HTR-8/SVneo (cell line): Measurements from ENCODE around the gene TEX29.

Source experiments
- DNase-seq: peaks from one replicate; pipeline ENCODE4 v3.0.0; 2011; ENCODE audit warnings: low spot score, mixed read lengths; ENCODE audit not compliant: insufficient read length
- FAIRE-seq: peaks from 2 replicates; lab custom pipeline; 2011; peaks lifted over from hg19 to GRCh38; lab: Jason Lieb, UNC

The TEX29 gene

GRCh38 chr13:111318386-111318785, 2.1 kb upstream of the TEX29 start:
- DNase-seq = no peak

GRCh38 chr13:111319521-111319920, 921 bp upstream of the TEX29 start:
- no peak for FAIRE-seq
- DNase-seq = no peak

More at GRCh38 chr13:111318386-111318785, 2.1 kb upstream of the TEX29 start:
- FAIRE-seq = no peak

GRCh38 chr13:111322001-111322915, 1.8 kb downstream of the TEX29 start:
- DNase-seq (no peak), FAIRE-seq (no peak)

- no peak for DNase-seq
- FAIRE-seq = no peak
These were observed 2.5 kb downstream of the TEX29 start for GRCh38 chr13:111322916-111323331.

GRCh38 chr13:111323549-111323948, 3.1 kb downstream of the TEX29 start:
- FAIRE-seq (no peak), DNase-seq (no peak)

- no peak for DNase-seq
- FAIRE-seq = no peak
These were observed 3.7 kb downstream of the TEX29 start for GRCh38 chr13:111323950-111324651.

GRCh38 chr13:111324736-111325135, 4.3 kb downstream of the TEX29 start:
- DNase-seq = no peak
- FAIRE-seq = no peak

GRCh38 chr13:111325146-111325890, 4.9 kb downstream of the TEX29 start:
- FAIRE-seq (no peak), DNase-seq (no peak)

- FAIRE-seq (no peak), DNase-seq (no peak)
These were observed 5.6 kb downstream of the TEX29 start for GRCh38 chr13:111325941-111326620.

GRCh38 chr13:111326621-111326965, 6.2 kb downstream of the TEX29 start:
- FAIRE-seq (no peak), DNase-seq (no peak)

- DNase-seq (no peak), FAIRE-seq (no peak)
These were observed 6.7 kb downstream of the TEX29 start for GRCh38 chr13:111326981-111327642.

GRCh38 chr13:111327730-111328573, 7.5 kb downstream of the TEX29 start:
- no peak for FAIRE-seq

GRCh38 chr13:111328574-111329410, 8.3 kb downstream of the TEX29 start:
- DNase-seq (no peak), FAIRE-seq (no peak)

More at GRCh38 chr13:111327730-111328573, 7.5 kb downstream of the TEX29 start:
- DNase-seq = no peak

- FAIRE-seq = no peak
These were observed 9.2 kb downstream of the TEX29 start for GRCh38 chr13:111329641-111330040.

GRCh38 chr13:111330066-111330610, 9.7 kb downstream of the TEX29 start:
- no peak for DNase-seq

More at GRCh38 chr13:111329641-111330040, 9.2 kb downstream of the TEX29 start:
- DNase-seq = no peak

GRCh38 chr13:111335298-111335697, 14.9 kb downstream of the TEX29 start:
- DNase-seq = no peak
- FAIRE-seq = no peak

More at GRCh38 chr13:111330066-111330610, 9.7 kb downstream of the TEX29 start:
- FAIRE-seq = no peak

GRCh38 chr13:111336666-111337065, 16.2 kb downstream of the TEX29 start:
- FAIRE-seq (no peak), DNase-seq (no peak)
